ENCODE results near the gene HAUS7. TPM values are rescaled to one million over a fixed set of nuclear protein-coding genes. Genes with fewer than 3 reads are reported as not detected.

Gene HAUS7
- total and polyA plus RNA-seq, 12 donors: 12.7 to 45.3 (median 19.2) TPM

DNA sequence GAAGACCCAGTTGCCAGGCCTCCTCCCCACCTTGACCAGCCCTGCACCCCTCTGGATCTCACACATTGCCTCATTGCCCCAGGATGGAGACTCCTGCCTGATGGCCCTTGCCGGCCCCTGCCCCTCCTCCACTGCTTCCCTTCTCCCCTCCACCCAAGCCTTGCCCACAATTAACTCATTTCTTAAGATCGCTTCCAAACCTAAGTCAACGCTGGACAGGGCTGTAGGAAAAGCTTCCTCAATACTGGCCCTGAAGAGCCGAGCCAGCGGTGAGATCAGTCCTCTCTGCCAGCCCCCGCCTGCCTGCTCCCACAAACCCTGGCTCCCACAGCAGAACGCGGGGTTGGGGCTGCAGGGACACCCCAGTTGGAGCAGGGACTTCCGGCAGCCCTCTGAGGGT lies 7.5 kb upstream of the HAUS7 start:
- H3K27ac ChIP-seq: peak overlapping the region in 7 of 10 donors; percentile 61 to 84 (median 80)
- TF ChIP-seq, protein P1, sequence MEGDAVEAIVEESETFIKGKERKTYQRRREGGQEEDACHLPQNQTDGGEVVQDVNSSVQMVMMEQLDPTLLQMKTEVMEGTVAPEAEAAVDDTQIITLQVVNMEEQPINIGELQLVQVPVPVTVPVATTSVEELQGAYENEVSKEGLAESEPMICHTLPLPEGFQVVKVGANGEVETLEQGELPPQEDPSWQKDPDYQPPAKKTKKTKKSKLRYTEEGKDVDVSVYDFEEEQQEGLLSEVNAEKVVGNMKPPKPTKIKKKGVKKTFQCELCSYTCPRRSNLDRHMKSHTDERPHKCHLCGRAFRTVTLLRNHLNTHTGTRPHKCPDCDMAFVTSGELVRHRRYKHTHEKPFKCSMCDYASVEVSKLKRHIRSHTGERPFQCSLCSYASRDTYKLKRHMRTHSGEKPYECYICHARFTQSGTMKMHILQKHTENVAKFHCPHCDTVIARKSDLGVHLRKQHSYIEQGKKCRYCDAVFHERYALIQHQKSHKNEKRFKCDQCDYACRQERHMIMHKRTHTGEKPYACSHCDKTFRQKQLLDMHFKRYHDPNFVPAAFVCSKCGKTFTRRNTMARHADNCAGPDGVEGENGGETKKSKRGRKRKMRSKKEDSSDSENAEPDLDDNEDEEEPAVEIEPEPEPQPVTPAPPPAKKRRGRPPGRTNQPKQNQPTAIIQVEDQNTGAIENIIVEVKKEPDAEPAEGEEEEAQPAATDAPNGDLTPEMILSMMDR (IDR thresholded peaks at IDR 0.05): no peak
- intact Hi-C loops (cut with DNase I): loop anchor here in 2 of 10 donors (2.0 to 10.0 kb wide), 3 partner anchors 17 to 533 kb away; partner anchors contain the start of gene BGN (in 1 of the 2)
- no peak overlapping the region for H3K4me3 ChIP-seq
- H3K36me3 ChIP-seq: no peaks in the 10 kb centered on the region
- H3K9me3 ChIP-seq: no peaks in the 10 kb centered on the region
- H3K27me3 ChIP-seq: peaks cover 0 to 15% (median 0%) of the 10 kb centered on the region in 7 donors
- H3K4me1 ChIP-seq: peaks cover 0 to 36% (median 15%) of the 10 kb centered on the region in 9 donors
- ATAC-seq (peak in 7 of 8 donors; percentile 19 to 66 (median 31)), DNase-seq (peak in 1 of 2 donors; percentile 8)
- 74% methylated on average over 9 of the region's 9 CpGs for WGBS, 2 donors

DNA sequence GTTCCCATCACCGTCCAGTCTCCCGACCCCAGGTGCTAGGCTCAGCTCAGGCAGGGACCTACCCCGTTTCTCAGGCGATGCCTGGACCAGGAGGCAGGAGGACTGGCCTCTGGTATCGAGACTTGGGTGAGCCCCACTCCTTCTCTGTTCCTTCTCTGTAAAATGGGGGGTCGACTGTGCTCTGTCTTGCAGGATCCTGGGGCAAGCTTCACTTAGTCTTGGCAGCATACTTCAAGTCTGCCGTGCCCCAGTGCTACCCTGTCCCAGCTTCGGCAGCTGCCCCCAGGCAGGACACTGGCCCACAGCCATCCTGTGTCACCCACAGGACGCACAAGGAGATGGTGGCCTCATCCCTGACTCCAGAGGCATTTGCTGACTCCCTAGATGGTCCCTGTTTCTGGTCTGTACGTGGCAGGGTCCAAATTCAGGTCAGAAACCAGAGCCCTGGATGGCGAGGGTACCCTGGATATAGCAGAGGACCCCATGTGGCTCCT lies 7.0 kb upstream of the HAUS7 start:
- Histone ChIP-seq H3K4me3 (no peak overlapping the region), H3K9me3 (no peaks in the 10 kb centered on the region), H3K4me1 (peaks cover 0 to 36% (median 15%) of the 10 kb centered on the region in 9 donors), H3K27ac (peak overlapping the region in 9 of 10 donors; percentile 29 to 84 (median 79)), H3K36me3 (no peaks in the 10 kb centered on the region), H3K27me3 (peaks cover 0 to 15% (median 0%) of the 10 kb centered on the region in 7 donors)
- TF ChIP-seq, protein P1 (IDR thresholded peaks at IDR 0.05): no peak
- ATAC-seq: no peak
- 57 to 63% methylated on average over 10 to 11 of the region's 11 CpGs for WGBS, 2 donors
- DNase-seq: no peak
- intact Hi-C loops (cut with DNase I): loop anchor here in 2 of 10 donors (2.0 to 10.0 kb wide), 3 partner anchors 17 to 533 kb away; partner anchors contain the start of gene BGN (in 1 of the 2)

DNA sequence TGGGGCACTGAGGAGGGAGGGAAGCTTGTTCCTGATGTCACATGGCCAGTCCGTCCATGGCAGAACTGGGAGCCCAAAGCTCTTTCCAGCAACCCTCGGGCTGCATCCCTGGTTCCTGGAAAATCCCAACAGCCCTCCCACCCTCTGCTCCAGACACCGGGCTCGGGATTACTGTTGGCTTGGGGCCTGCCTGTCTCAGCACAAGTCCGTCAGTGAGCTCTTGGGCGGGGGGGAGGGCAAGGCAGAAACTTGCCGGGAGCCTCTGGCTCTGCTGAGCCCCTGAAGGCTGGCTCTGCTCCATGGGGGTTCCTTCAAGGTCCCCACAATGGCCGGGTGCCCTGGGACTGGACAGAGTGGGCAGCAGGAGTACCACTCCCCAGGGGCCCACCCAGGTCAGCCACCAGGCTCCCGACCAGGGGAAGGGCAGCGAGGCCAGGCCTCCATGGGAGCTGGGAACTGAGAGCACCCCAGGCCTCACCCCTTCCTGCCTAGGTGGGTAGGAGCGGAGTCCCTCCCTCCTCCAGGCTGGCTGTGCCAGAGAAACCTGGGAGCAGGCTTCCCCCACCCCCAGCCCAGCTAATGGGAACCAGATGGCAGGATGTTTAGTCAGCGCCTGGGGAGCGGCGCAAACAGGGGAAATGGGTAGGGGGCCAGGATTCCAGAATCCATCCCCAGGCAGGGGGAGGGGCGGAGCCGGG lies 6.4 kb upstream of the HAUS7 start:
- ATAC-seq (peak; percentile 43 to 79 (median 62)), DNase-seq (peak; percentile 43 to 52)
- peaks cover 0 to 15% (median 0%) of the 10 kb centered on the region in 7 donors for H3K27me3 ChIP-seq
- H3K4me1 ChIP-seq: peaks cover 0 to 36% (median 15%) of the 10 kb centered on the region in 9 donors
- TF ChIP-seq, protein P1 (IDR thresholded peaks at IDR 0.05): no peak
- WGBS, 2 donors: 35 to 50% methylated on average over 10 to 16 of the region's 16 CpGs
- intact Hi-C loops (cut with DNase I): loop anchor here in 2 of 10 donors (2.0 to 10.0 kb wide), 3 partner anchors 18 to 532 kb away; partner anchors contain the start of gene BGN (in 1 of the 2)
- peak overlapping the region in 9 of 10 donors; percentile 29 to 84 (median 79) for H3K27ac ChIP-seq
- H3K36me3 ChIP-seq: no peaks in the 10 kb centered on the region
- no peaks in the 10 kb centered on the region for H3K9me3 ChIP-seq
- no peak overlapping the region for H3K4me3 ChIP-seq

DNA sequence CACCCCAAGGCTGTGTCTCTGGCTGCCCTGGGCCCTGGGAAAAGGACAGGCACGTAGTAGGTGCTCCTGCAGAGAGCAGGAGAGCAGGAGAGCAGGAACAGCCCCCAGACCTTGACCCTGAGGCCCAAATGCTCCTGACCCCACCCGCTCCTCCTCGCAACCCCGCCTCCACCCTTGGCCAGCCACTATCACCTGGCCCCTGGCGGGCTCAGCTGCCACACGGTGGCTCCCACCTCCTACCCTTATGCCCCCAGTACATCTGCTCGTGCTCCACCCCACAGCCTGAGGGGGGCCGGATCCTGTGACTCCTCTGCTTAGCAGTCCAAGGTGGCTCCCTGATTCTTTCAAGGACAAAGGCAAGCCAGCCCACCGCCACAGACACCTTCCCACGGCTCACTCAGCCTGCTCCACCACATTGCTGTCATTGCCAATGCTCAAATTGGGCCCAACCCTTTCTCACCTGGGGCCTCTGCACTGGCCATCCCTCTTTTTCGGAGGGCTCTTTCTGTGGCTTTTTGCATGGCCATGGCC lies 5.4 kb upstream of the HAUS7 start:
- TF ChIP-seq, protein P1 (IDR thresholded peaks at IDR 0.05): no peak
- intact Hi-C loops (cut with DNase I): loop anchor here in 2 of 10 donors (2.0 to 10.0 kb wide), 3 partner anchors 19 to 531 kb away; partner anchors contain the start of gene BGN (in 1 of the 2)
- Histone ChIP-seq H3K27ac (peak overlapping the region in 6 of 10 donors; percentile 68 to 84 (median 80)), H3K9me3 (no peaks in the 10 kb centered on the region), H3K27me3 (peaks cover 0 to 15% (median 0%) of the 10 kb centered on the region in 7 donors), H3K36me3 (no peaks in the 10 kb centered on the region), H3K4me1 (peaks cover 0 to 38% (median 15%) of the 10 kb centered on the region in 9 donors), H3K4me3 (no peak overlapping the region)
- WGBS, 2 donors: 94 to 95% methylated on average over 7 to 11 of the region's 11 CpGs
- ATAC-seq: no peak
- no peak for DNase-seq

Data from heart right ventricle (tissue), 16 donors.